Measurements from ENCODE around the gene WDPCP. TPM values are rescaled to one million over a fixed set of nuclear protein-coding genes. Genes with fewer than 3 reads are reported as not detected.
"Not testable (repeated sequence)": the region's sequence is repeated elsewhere in the genome, so short reads cannot be mapped to it uniquely, and the experiment has no call there.

Gene WDPCP
- total RNA-seq, 1 experiment from 2014 or later: 7.8 TPM

DNA sequence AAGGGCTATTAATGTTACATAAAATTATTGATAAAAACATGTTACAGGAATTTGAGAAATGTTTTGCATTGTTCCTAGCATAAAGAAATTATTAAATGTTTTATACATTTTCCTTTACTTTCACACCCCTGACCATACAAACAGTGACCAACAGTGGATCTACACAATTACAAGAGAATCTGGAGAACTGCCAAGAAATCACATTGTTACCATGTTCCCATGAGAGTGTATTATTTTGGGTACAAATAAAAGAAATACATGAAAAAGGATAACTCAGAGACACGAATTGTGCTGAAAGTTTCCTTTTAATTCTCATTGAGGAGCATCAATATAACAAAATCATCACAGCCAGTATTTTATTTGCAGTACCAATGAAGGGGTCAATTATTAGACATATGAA is 150.1 kb downstream of the WDPCP start:
- DNase-seq: no peak
- Histone ChIP-seq H3K27me3 (no peaks in the 10 kb centered on the region), H3K9me3 (no peaks in the 10 kb centered on the region), H3K36me3 (no peaks in the 10 kb centered on the region), H3K4me3 (no peak overlapping the region)

GRCh38 chr2:63436488-63436887 is 151.8 kb downstream of the WDPCP start:
- no peak for DNase-seq
- H3K4me3 ChIP-seq: no peak overlapping the region
- no peaks in the 10 kb centered on the region for H3K9me3 ChIP-seq
- H3K27me3 ChIP-seq: no peaks in the 10 kb centered on the region
- no peaks in the 10 kb centered on the region for H3K36me3 ChIP-seq

- H3K36me3 ChIP-seq: no peaks in the 10 kb centered on the region
- no peak overlapping the region for H3K4me3 ChIP-seq
These were observed 153.2 kb downstream of the WDPCP start for GRCh38 chr2:63435070-63435469.

GRCh38 chr2:63434024-63435001 is 154.0 kb downstream of the WDPCP start:
- Histone ChIP-seq H3K36me3 (no peaks in the 10 kb centered on the region), H3K9me3 (no peaks in the 10 kb centered on the region), H3K4me3 (no peak overlapping the region), H3K27me3 (no peaks in the 10 kb centered on the region)
- no peak for DNase-seq

More at GRCh38 chr2:63435070-63435469, 153.2 kb downstream of the WDPCP start:
- H3K27me3 ChIP-seq: no peaks in the 10 kb centered on the region
- DNase-seq: no peak
- H3K9me3 ChIP-seq: no peaks in the 10 kb centered on the region

DNA sequence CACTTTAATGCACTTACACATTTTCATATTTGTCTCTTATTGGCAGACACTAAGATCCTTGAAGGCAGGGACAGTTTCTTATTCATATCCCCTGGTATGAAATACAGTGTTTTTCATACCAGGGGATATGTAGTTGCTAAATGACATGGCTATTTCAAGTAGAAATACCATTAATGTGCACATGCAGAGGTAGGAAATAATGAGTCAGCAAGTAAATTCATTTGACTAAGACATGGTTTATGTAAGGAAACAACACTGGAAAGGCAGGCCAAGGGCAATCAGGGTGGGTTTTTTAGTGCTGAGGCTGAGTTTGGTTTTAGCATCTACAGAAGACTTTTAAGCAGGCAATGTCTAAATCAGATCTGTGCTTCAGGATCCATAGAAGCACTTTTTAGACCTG is 155.9 kb downstream of the WDPCP start:
- peaks cover 2% of the 10 kb centered on the region; the same call in 1 of the 2 replicates for H3K9me3 ChIP-seq
- no peaks in the 10 kb centered on the region for H3K36me3 ChIP-seq
- no peak overlapping the region for H3K4me3 ChIP-seq
- DNase-seq: no peak
- no peaks in the 10 kb centered on the region for H3K27me3 ChIP-seq

DNA sequence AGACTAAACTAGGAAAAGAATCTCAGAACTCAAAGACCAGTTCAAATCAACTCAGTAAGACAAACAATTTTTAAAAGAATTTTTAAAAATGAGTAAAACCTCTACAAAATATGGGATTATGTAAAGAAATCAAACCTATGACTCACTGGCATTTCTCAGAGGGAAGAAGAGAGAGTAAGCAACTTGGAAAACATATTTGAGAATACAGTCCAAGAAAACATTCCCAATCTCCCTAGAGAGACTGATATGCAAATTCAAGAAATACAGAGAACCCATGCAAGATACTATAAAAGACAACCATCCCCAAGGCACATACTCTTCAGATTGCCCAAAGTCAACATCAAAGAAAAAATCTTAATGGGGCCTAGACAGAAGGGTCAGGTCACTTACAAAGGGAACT is 162.7 kb downstream of the WDPCP start:
- Histone ChIP-seq H3K9me3 (peaks cover 2% of the 10 kb centered on the region; the same call in 1 of the 2 replicates), H3K36me3 (no peaks in the 10 kb centered on the region), H3K4me3 (no peak overlapping the region), H3K27me3 (no peaks in the 10 kb centered on the region)
- DNase-seq: no peak

DNA sequence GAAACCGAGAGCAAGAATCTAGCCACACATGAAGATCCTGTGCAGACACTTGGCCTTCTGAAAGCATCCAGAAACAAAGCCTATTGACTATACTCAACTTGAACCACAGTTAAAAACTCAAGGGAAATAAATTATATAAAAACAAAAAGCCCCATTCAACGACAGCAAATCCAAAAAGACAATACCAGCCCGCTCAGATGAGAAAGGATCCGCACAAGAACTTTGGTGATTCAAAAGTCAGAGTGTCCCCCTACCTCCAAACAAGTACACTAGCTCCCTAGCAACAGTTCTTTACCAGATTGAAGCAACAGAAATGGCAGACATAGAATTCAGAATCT is 163.2 kb downstream of the WDPCP start:
- peaks cover 2% of the 10 kb centered on the region; the same call in 1 of the 2 replicates for H3K9me3 ChIP-seq
- H3K27me3 ChIP-seq: no peaks in the 10 kb centered on the region
- no peak overlapping the region for H3K4me3 ChIP-seq
- DNase-seq: no peak
- no peaks in the 10 kb centered on the region for H3K36me3 ChIP-seq

GRCh38 chr2:63424329-63425078 is 163.8 kb downstream of the WDPCP start:
- H3K27me3 ChIP-seq: no peaks in the 10 kb centered on the region
- DNase-seq: no peak
- peaks cover 2% of the 10 kb centered on the region; the same call in 1 of the 2 replicates for H3K9me3 ChIP-seq
- H3K36me3 ChIP-seq: no peaks in the 10 kb centered on the region
- no peak overlapping the region for H3K4me3 ChIP-seq

DNA sequence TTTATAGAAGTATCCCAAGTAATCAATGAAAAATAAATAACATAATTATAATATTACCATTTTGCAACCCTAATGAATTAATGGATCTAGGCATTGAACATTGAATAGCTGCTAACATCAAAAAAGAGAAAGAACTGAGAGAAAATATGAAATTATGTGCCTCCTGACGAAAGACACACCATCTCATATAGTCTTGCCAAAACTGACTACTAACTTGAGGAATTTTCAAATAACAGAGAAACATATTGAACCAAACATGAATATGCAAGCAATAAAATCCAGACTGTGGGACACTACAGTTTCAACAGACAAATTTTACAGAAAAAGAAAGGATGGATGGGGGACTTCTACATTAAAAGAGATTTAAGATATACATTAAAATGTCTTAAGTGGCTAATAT is 165.7 kb downstream of the WDPCP start:
- H3K27me3 ChIP-seq: no peaks in the 10 kb centered on the region
- no peaks in the 10 kb centered on the region for H3K9me3 ChIP-seq
- no peak for DNase-seq
- H3K36me3 ChIP-seq: no peaks in the 10 kb centered on the region
- H3K4me3 ChIP-seq: no peak overlapping the region

GRCh38 chr2:63408530-63408929 is 179.7 kb downstream of the WDPCP start:
- no peak for DNase-seq
- Histone ChIP-seq H3K4me3 (no peak overlapping the region), H3K9me3 (no peaks in the 10 kb centered on the region), H3K36me3 (no peaks in the 10 kb centered on the region), H3K27me3 (no peaks in the 10 kb centered on the region)

DNA sequence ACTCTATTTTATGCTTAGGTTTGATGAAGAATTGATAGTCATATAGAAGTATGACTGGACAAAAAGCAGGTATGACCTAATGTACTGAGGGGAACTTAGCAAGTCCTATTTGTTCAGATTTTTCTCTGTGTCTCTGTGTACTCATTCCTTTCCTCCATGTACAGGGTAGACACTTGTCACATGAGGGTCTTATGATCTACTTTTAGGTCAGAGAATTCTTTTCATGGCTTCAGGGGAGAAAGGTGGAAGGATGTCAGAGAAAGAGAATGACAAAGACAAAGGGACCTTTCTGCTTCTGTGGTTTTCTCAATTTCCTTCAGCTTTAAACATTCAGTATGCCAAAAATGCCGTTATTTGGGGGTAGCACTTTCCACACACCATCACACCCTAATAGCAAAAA is 181.6 kb downstream of the WDPCP start:
- Histone ChIP-seq H3K27me3 (no peaks in the 10 kb centered on the region), H3K4me3 (no peak overlapping the region), H3K36me3 (no peaks in the 10 kb centered on the region), H3K9me3 (no peaks in the 10 kb centered on the region)
- DNase-seq: no peak

DNA sequence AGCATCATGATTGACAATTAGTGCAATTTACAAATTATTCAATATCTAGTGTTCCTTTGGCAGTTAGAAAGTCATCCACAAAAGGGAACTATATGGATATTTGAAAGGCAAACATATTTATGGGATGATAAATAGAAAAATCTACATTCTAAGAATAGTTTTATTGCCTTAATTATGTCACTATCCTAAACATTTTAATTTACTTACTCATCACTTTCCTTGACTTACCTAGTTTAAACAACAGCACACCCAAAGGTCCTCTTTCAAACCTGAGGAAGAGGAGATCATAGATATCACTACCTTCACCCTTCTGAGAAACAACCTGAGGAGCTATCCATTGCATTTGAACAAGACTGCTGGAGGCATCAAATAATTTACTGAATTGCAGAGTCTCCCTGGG is 184.5 kb downstream of the WDPCP start:
- Histone ChIP-seq H3K27me3 (no peaks in the 10 kb centered on the region), H3K9me3 (no peaks in the 10 kb centered on the region), H3K36me3 (no peaks in the 10 kb centered on the region), H3K4me3 (no peak overlapping the region)
- no peak for DNase-seq

DNA sequence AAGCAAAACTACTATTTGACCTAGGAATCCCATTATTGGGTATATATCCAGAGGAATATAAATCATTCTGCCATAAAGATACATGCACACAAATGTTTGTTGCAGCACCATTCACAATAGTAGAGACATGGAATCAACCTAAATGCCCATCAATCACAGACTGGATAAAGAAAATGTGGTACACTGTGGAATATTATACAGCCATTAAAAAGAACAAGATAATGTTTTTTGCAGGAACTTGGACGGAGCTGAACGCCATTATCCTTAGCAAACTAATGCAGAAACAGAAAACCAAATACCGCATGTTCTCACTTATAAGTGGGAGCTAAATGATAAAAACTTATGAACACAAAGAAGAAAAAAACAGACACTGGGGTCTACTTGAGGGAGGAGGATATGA is 185.4 kb downstream of the WDPCP start:
- not testable (repeated sequence) for H3K9me3 ChIP-seq, H3K36me3 ChIP-seq, DNase-seq

GRCh38 chr2:63399156-63399555 is 189.1 kb downstream of the WDPCP start:
- DNase-seq: no peak
- Histone ChIP-seq H3K4me3 (no peak overlapping the region), H3K36me3 (no peaks in the 10 kb centered on the region; the same call in 1 of the 2 replicates), H3K9me3 (no peaks in the 10 kb centered on the region), H3K27me3 (no peaks in the 10 kb centered on the region)

More for the DNA sequence above, 185.4 kb downstream of the WDPCP start:
- H3K4me3 ChIP-seq, H3K27me3 ChIP-seq: not testable (repeated sequence)

DNA sequence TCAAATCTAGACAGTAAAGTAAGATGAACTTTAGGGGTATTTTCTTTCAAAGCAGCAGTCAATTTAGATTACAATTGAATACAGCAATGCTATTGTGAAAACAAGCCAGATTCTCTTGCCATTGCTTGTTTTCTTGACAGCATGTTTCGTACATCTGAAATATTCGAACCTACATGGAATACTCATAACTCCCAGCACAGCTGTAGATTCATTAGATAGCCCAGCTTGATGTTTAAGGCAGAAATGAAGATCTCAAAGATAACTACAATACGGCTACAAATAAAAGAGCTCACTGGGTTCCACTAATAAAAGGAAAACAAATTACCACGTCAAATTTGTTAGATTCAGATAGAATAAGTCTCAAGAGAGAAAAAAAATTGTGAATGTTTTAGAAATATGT is 208.8 kb downstream of the WDPCP start:
- H3K4me3 ChIP-seq: no peak overlapping the region
- no peaks in the 10 kb centered on the region for H3K27me3 ChIP-seq
- no peaks in the 10 kb centered on the region for H3K36me3 ChIP-seq
- no peak for DNase-seq
- H3K9me3 ChIP-seq: no peaks in the 10 kb centered on the region

DNA sequence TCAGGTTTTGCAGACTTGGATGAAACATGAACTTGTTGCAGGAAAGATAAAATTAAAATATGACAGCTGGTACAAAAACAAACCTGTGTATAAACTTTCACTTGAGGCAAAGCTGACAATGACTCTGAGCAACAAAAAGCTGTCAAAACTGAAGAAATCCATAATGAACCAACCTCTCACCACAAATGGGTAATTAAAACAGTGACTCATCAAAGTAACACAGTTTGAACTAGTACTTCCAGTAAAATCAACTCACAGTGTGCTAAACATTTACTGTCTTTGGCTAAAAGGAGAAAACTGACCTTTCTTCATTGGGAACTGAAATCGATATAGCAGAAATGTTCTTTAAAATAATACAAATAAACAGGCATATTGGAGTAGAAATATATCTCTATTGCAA is 209.7 kb downstream of the WDPCP start:
- DNase-seq: no peak
- no peaks in the 10 kb centered on the region for H3K9me3 ChIP-seq
- H3K4me3 ChIP-seq: no peak overlapping the region
- no peaks in the 10 kb centered on the region for H3K36me3 ChIP-seq
- no peaks in the 10 kb centered on the region for H3K27me3 ChIP-seq

GRCh38 chr2:63374341-63374740 is 213.9 kb downstream of the WDPCP start:
- DNase-seq: no peak
- no peak overlapping the region for H3K4me3 ChIP-seq
- no peaks in the 10 kb centered on the region for H3K36me3 ChIP-seq
- H3K27me3 ChIP-seq: no peaks in the 10 kb centered on the region
- H3K9me3 ChIP-seq: no peaks in the 10 kb centered on the region
